A549 (cell line): ENCODE results near the gene NIPBL.

ENCODE experiments used
- CTCF ChIP-seq: fragments of >200 bp; sonication (Bioruptor Twin); formaldehyde crosslinking; IDR thresholded peaks from 3 replicates; pipeline ENCODE4 v1.5.1; 2016
- POLR2A ChIP-seq: IDR thresholded peaks from 2 replicates; pipeline ENCODE4 v1.6.1; 2012; ENCODE audit warnings: mild to moderate bottlenecking, low read length
- RFX5 ChIP-seq: fragments of 450-650 bp; IDR thresholded peaks from 2 replicates; pipeline ENCODE4 v1.7.1; 2014; ENCODE audit warnings: antibody characterized with exemption, mild to moderate bottlenecking, moderate library complexity
- SREBF2 ChIP-seq: fragments of 450-650 bp; IDR thresholded peaks from 2 replicates; pipeline ENCODE4 v1.6.1; 2014; ENCODE audit warnings: mild to moderate bottlenecking, moderate library complexity

- TF ChIP-seq RFX5 (no peak), POLR2A (no peak), SREBF2 (no peak), CTCF (no peak)
These were observed 1.3 kb upstream of the NIPBL start for GRCh38 chr5:36875051-36875789.
